B cell (primary cell): Measurements from ENCODE around the gene ZCCHC2.

Experiments used
- EZH2 ChIP-seq: IDR thresholded peaks from 2 replicates; pipeline ENCODE4 v1.6.1; 2012; ENCODE audit warnings: borderline replicate concordance, low read depth, mild to moderate bottlenecking, moderate library complexity, low read length; ENCODE audit not compliant: insufficient read depth, poor library complexity, severe bottlenecking
- TF ChIP-seq, protein P1 (sequence below): fragments of 200-600 bp; IDR thresholded peaks from one replicate; pipeline ENCODE4 v1.8.0; 2022; ENCODE audit warnings: antibody characterized with exemption, mild to moderate bottlenecking

DNA sequence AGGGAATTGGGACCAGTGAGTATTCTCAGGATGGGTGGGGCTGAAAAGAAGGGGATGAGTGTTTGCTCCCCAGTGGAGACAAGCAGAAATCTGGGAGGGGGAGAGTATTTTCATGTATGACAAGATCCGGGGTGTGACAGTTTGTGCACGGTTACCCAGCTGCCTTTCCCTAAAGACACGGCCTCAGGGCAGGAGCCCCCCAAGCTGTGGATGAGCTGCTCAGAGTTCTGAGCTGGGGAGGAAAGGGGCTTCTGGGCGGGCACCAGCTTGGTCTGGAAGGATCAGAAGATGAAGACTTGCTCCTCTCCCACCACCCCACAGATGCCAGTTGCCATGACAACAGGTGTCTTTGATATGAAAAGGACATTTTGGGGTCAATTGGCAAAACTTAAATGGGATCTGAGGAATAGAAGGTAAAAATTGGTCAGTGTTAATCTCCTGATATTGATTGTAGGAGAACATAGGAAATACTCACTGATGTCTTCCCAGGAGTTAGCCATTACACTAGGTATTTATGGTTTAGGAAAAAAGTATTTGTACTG, 29.2 kb downstream of the ZCCHC2 start:
- TF ChIP-seq, protein P1, sequence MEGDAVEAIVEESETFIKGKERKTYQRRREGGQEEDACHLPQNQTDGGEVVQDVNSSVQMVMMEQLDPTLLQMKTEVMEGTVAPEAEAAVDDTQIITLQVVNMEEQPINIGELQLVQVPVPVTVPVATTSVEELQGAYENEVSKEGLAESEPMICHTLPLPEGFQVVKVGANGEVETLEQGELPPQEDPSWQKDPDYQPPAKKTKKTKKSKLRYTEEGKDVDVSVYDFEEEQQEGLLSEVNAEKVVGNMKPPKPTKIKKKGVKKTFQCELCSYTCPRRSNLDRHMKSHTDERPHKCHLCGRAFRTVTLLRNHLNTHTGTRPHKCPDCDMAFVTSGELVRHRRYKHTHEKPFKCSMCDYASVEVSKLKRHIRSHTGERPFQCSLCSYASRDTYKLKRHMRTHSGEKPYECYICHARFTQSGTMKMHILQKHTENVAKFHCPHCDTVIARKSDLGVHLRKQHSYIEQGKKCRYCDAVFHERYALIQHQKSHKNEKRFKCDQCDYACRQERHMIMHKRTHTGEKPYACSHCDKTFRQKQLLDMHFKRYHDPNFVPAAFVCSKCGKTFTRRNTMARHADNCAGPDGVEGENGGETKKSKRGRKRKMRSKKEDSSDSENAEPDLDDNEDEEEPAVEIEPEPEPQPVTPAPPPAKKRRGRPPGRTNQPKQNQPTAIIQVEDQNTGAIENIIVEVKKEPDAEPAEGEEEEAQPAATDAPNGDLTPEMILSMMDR = no peak
- TF ChIP-seq EZH2 = no peak
